ENCODE measurements around the gene ZNF559.

The ZNF559 gene

DNA sequence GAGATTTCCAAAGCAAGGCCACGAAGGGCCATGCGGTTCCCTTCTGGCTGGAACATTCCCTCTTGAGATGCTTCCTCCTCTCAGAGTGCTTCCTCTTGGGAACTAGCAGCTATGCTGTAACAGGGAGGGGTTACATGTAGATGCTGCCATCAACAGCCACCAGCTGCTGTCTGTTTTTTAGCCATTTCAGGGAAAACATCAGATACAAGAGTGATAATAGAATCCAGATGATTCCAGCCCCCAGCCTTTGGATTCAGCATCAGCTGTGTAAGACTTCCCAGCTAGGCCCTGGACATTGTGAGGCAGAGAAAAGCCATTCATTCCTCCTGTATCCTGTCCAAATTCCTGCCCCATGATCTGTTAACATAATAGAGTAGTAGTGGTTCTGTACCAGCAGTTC lies 30.7 kb downstream of the ZNF559 start:
- DNase-seq (ENCODE audit: low read depth) = no peak

DNA sequence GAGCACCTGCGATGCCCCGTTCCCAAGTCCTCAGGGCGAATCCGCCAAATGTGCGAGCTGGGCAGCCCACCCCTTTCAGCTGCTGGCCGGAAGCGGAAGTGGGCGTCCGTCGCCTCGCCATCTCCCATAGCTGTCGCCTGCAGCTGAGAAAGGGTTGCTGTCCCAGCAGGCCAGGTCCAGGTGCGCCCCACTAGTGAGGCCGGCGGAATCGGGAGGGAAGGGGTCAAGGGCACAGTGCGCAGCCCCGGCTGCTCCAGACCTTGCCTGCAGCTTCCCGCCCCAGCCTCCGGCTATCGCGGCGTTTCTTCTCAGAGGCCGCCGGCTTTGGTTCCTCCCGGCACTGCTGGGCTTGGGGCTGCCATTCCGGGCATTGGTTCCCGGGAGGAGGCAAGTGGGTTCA lies 38.9 kb downstream of the ZNF559 start, which contains the start of gene ZNF177:
Gene ZNF177 (plus strand): TSS at position 109 of the 400 bp plus-strand sequence. CDS start 15,299 bp downstream, outside the sequence.
- DNase-seq (ENCODE audit: low read depth) = no peak

DNA sequence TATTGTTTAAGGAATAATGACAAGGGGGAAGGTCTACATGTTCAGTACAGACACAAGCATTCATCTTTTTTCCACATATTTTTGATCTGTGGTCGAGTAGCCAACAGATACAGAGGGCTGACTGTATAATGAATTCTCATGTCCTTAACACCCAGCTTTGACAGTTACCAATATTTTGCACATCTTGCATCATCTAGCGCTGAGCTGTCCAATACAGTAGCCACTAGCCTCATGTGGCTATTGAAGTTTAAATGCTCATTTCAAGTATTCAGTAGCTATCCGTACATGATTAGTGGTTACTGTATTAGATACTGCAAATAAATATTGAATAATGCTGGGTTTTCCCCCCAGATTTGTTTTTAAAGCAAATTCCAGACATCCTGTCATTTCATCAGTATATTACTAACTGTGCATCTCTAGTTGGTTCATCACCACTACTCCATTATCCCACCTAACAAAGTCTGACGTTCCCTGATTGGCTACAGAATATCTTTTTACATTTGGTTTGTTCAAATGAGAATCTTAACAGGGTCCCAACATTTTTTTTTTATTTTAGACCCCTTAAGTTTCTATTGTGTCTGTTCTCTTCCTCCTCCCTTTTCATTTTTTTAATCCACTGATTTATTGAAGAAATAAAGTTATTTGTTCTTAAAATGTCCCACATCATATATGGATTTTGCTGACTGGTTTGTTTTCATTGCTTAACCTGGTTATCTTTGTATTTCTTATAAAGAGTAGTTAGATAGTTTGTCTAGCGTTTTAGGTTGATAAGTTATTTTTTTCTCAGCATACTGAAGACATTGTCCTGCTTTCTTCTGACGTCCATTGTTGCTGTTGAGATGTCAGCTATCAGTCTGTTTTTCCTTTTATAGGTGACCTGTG lies 47.0 kb downstream of the ZNF559 start:
- DNase-seq (ENCODE audit: low read depth) = no peak

DNA sequence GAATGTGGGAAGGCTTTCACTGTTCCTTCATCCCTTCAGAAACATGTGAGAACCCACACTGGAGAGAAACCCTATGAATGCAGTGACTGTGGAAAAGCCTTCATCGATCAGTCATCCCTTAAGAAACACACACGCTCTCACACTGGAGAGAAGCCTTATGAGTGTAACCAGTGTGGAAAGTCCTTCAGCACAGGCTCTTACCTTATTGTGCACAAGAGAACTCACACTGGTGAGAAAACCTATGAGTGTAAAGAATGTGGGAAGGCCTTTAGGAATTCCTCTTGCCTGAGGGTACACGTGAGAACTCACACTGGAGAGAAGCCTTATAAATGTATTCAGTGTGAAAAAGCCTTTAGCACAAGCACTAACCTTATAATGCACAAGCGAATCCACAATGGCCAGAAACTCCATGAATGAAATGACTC lies 57.4 kb downstream of the ZNF559 start:
- DNase-seq (ENCODE audit: low read depth) = no peak

Data from HS-27A (cell line).